Lower lobe of right lung (tissue), 2 donors: ENCODE results near the gene GABRR2. TPM values are rescaled to one million over a fixed set of nuclear protein-coding genes. Genes with fewer than 3 reads are reported as not detected.

ENCODE experiments used
- ATAC-seq, 2 donors: fragments of 200-7000 bp; cut with Tn5 transposase; one replicate each; pipeline ENCODE4 v1.9.1; 2020 to 2022; ENCODE audit warnings: mild to moderate bottlenecking in 2 of 2, moderate library complexity in 2 of 2
- DNase-seq: peaks from one replicate; pipeline ENCODE4 v3.0.0-alpha.2; 2020
- H3K27ac ChIP-seq: fragments of 200-600 bp; one replicate; pipeline ENCODE4 v1.8.0; 2022
- H3K27me3 ChIP-seq: fragments of 200-600 bp; one replicate; pipeline ENCODE4 v1.8.0; 2022; ENCODE audit warnings: low read depth
- H3K36me3 ChIP-seq: fragments of 200-600 bp; one replicate; pipeline ENCODE4 v1.8.0; 2022; ENCODE audit warnings: mild to moderate bottlenecking
- H3K4me1 ChIP-seq: fragments of 200-600 bp; one replicate; pipeline ENCODE4 v1.8.0; 2022
- H3K4me3 ChIP-seq: fragments of 200-600 bp; one replicate; pipeline ENCODE4 v1.8.0; 2022; ENCODE audit warnings: mild to moderate bottlenecking
- H3K9me3 ChIP-seq: fragments of 200-600 bp; one replicate; pipeline ENCODE4 v1.8.0; 2022
- CTCF ChIP-seq: fragments of 200-600 bp; IDR thresholded peaks from one replicate; pipeline ENCODE4 v1.8.0; 2022; ENCODE audit warnings: antibody characterized with exemption, mild to moderate bottlenecking
- intact Hi-C: fragments of 100-400 bp; cut with DNase I; formaldehyde crosslinking; loops from one replicate; pipeline ENCODE4 v1.11.0; 2022
- total RNA-seq: library from RNA; stranded (reverse); fragmentation: NEBNext Ultra II Directional; extraction: Animal tissue kit (Norgen Biotek cat#: 25700); gene quantifications from one replicate; pipeline ENCODE4 v1.2.1, GENCODE V29; 2021
- donor health status: DM: no; HTN: yes; CAD: no; lungs with severe emphysema.

GABRR2 gene
- total RNA-seq, 1 donor from 2014 or later, result 1.2 TPM

- no peak for DNase-seq
- Histone ChIP-seq H3K27ac (no peak overlapping the region), H3K4me3 (no peak overlapping the region), H3K27me3 (no peaks in the 10 kb centered on the region), H3K36me3 (no peaks in the 10 kb centered on the region), H3K4me1 (no peaks in the 10 kb centered on the region), H3K9me3 (no peaks in the 10 kb centered on the region)
- no peak for TF ChIP-seq CTCF
- intact Hi-C loops, result no loop called here
- ATAC-seq, result no peak
Observed at GRCh38 chr6:89215391-89215790, 99.7 kb downstream of the GABRR2 start.

GRCh38 chr6:89214197-89214596, 100.9 kb downstream of the GABRR2 start:
- ATAC-seq, result no peak
- no peak for TF ChIP-seq CTCF
- no peaks in the 10 kb centered on the region for H3K9me3 ChIP-seq
- H3K27ac ChIP-seq, result no peak overlapping the region
- H3K36me3 ChIP-seq, result no peaks in the 10 kb centered on the region
- DNase-seq, result no peak
- intact Hi-C loops, result no loop called here
- H3K4me3 ChIP-seq, result no peak overlapping the region
- H3K4me1 ChIP-seq, result no peaks in the 10 kb centered on the region
- no peaks in the 10 kb centered on the region for H3K27me3 ChIP-seq

- Histone ChIP-seq H3K36me3 (no peaks in the 10 kb centered on the region), H3K9me3 (no peaks in the 10 kb centered on the region), H3K27me3 (no peaks in the 10 kb centered on the region), H3K4me3 (no peak overlapping the region), H3K27ac (no peak overlapping the region), H3K4me1 (no peaks in the 10 kb centered on the region)
- DNase-seq, result no peak
- intact Hi-C loops, result no loop called here
- ATAC-seq, result no peak
- TF ChIP-seq CTCF, result no peak
Observed at GRCh38 chr6:89212472-89212871, 102.6 kb downstream of the GABRR2 start.

GRCh38 chr6:89209457-89209856, 105.6 kb downstream of the GABRR2 start:
- DNase-seq, result no peak
- Histone ChIP-seq H3K27ac (no peak overlapping the region), H3K4me3 (no peak overlapping the region), H3K4me1 (no peaks in the 10 kb centered on the region), H3K27me3 (no peaks in the 10 kb centered on the region), H3K36me3 (no peaks in the 10 kb centered on the region), H3K9me3 (no peaks in the 10 kb centered on the region)
- intact Hi-C loops, result no loop called here
- no peak for ATAC-seq
- no peak for TF ChIP-seq CTCF

- H3K9me3 ChIP-seq, result no peaks in the 10 kb centered on the region
- no peak overlapping the region for H3K4me3 ChIP-seq
- no peaks in the 10 kb centered on the region for H3K4me1 ChIP-seq
- no peaks in the 10 kb centered on the region for H3K36me3 ChIP-seq
- ATAC-seq, result peak in 1 of 2 donors; percentile 21
- no peak for TF ChIP-seq CTCF
- H3K27ac ChIP-seq, result no peak overlapping the region
- intact Hi-C loops, result no loop called here
- no peak for DNase-seq
- H3K27me3 ChIP-seq, result no peaks in the 10 kb centered on the region
Observed at GRCh38 chr6:89208551-89208950, 106.5 kb downstream of the GABRR2 start.

Other genes with a start within 250 kb of the GABRR2 start
- gene PNRC1, start 234.5 kb downstream of the GABRR2 start, total RNA-seq, result 198 TPM
- gene SRSF12, start 197.2 kb downstream of the GABRR2 start, total RNA-seq, result not detected
- gene PM20D2, start 169.2 kb downstream of the GABRR2 start, total RNA-seq, result 8.1 TPM
- gene GABRR1, start 97.9 kb downstream of the GABRR2 start, total RNA-seq, result not detected
- gene UBE2J1, start 37.4 kb upstream of the GABRR2 start, total RNA-seq, result 46.9 TPM
- 62.9 TPM for gene RRAGD, start 97.0 kb upstream of the GABRR2 start, total RNA-seq
- gene ANKRD6, start 117.9 kb upstream of the GABRR2 start, total RNA-seq, result 17.7 TPM